Stimulated activated CD4-positive, alpha-beta T cell treated with anti-CD3 and anti-CD28 coated beads, TNF-alpha, amount 100 ng/mL, for 48 hours (primary cell): ENCODE measurements around the gene APELA.
"Not testable (repeated sequence)": the region's sequence is repeated elsewhere in the genome, so short reads cannot be mapped to it uniquely, and the experiment has no call there.

Experiments used
- DNase-seq, 3 donors: peaks; one replicate each; pipeline ENCODE4 v3.0.0-alpha.2; 2020; ENCODE audit warnings: low read depth in 3 of 3

The APELA gene

DNA sequence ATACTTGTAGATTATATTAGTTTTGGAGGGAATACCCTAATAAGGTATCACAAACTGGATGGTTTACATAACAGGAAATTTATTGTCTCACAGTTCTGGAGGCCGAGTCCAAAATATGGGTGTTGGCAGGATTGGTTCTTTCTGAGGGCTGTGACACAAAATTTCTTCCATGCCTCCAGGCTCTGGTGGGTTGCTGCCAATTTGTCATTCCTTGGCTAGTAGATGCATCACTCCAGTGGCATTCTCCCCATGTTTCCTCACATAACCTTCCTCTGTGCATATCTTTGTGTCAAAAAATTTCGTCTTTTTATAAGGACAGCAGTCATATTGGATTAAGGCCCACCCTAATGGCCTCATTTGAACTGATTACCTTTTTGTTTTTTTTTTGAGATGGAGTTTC lies 49.3 kb downstream of the APELA start:
- no peak for DNase-seq

DNA sequence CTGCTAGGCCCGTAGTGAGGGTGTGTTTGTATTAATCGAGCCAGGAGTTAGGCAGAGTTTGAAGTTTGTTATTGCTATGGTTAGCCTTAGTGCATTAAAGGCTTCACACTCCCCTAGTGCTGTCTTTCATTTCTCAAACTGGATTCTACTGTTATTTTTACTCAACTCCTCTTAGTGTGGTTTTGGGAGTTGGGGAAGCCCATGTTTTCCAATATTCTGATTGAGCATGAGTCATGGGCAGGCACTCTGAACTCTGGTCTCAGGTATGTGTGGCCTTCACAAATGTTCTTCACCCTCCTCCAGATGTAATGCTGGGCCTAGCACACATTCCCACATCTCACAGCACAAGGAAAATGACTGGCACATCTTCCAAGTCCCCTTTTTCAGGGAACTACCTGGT lies 50.1 kb downstream of the APELA start:
- DNase-seq: not testable (repeated sequence)

DNA sequence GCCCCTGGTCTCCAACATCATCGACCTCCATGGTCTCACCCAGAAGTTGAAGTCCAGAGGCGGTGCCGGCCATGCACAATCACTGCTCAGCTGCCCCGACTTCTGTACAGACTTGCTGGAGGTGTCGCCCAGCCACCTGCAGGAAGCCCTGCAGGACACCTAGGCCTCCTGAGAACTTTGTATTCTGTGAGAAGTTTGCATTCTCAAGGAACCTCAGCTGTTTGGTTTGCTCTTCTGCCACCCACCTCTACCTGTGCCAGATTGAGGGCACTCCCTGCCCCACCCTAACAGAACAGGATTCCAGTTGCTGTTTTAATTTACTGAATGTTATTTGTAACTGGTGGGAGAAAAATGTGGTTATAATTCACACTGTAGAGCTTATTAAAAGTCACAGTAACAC lies 53.7 kb downstream of the APELA start:
- no peak for DNase-seq

- no peak for DNase-seq
Measured at GRCh38 chr4:164931551-164932324, 54.8 kb downstream of the APELA start.

DNA sequence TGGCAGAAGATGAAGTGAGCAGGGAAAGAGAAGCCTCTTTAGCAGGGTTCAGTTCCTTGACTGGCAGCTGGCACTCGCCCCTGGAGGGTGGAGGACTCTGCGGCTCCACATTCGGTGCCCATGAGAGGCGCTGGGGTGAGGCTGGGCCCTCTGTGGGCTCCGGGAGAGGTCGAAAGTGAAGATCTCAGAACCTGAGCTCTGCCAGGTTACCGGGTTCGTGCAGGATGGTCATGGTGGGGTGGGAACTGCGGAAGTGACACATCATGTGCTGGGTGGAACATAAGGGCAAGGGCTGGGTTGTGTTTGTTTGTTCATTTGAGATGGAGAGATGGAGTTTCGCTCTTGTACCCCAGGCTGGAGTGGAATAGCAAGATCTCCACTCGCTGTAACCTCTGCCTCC lies 56.3 kb downstream of the APELA start:
- no peak for DNase-seq

DNA sequence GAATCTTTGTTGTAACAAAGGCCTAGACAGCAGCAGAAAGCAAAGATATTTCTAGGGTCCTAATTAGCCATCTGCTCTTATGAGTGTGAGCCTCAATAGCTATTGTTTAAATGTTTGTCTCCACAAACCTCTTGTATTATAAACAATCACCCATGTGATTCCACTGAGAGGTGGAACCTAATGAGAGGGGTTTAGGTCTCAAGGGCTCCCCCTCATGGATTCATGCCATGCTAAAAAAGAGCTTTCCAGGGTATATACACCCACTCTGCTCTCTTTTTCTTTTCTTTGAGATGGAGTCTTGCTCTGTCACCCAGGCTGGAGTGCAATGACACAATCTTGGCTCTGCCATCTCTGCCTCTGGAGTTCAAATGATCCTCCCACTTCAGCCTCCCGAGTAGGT lies 58.4 kb downstream of the APELA start:
- no peak for DNase-seq

DNA sequence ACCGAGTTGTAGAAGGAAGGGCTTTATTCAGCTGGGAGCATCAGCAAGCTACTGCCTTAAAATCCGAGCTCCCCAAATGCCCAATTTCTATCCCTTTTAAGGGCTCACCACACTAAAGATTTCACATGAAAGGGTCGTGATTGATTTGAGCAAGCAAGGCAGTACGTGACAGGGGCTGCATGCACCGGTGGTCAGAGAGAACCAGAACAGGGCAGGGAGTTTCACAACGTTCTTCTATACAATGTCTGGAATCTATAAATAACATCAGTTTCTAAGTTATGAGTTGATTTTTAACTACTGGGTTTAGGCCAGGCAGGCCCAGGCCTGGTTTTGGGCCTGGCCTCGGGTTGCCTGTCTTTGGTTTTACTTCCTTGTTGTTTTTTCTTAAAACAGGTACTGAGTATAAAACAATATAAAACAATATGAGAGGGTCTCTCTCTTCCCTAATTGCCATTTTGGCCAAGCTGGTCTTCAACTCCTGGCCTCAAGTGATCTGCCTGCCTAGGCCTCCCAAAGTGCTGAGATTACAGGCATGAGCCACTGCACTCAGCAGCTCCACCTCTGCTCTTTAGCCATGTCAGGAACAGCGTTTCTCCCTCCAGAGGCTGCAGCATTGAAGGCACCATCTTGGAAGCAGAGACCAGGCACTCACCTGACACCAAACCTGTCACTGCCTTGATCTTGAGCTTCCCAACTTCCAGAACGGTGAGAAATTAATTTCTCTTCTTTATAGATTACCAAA lies 59.1 kb downstream of the APELA start:
- DNase-seq: not testable (repeated sequence)

DNA sequence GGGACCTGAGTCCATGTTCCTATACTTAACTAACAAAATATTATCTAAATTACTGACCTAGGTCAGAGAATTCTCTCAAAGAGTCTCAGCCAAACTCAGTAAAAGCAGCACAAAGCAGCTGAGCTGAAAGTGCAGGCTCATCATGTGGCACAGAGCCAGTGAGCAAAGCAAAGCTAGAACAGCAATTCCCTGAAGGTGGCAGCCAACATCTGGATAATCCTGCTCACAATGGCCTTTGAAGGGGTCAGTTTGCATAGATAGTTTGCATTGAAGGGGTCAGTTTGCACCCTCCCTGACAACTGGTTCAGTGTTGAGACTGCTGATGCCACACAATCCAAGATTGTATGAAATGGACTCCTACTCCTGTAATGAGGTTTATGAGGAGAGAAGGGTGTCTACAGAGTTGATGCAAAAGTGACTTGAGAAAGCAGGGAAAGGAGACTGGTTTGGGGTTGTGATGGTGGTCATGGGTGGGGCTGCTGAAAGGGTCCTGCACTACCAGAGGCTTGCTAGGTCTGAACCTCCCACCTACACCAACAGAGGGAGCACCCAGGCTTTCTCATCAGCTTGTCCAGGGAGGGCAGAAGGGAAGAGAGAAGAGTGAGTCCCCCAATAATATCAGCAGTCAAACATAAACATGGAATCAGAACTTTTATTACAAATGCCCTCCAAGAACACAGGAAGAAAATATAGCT lies 60.7 kb downstream of the APELA start:
- no peak for DNase-seq

GRCh38 chr4:164943192-164943591 lies 66.2 kb downstream of the APELA start:
- DNase-seq: no peak

- no peak for DNase-seq
Measured at GRCh38 chr4:164945146-164945545, 68.2 kb downstream of the APELA start.

DNA sequence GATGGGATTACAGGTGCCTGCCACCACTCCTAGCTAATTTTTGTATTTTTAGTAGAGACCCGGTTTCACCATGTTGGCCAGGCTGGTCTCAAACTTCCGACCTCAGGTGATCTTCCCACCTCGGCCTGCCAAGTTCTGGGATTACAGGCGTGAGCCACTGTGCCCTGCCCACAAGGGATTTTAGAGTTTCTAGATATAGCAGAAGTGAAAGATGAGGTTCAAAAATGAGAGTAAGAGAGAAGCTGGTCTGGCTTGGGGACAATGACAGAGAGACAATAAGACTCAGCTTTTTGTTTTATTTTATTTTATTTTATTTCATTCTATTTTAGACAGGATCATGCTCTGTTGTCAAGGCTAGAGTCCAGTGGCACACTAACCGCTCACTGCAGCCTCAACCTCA lies 69.8 kb downstream of the APELA start:
- no peak for DNase-seq
